ENCODE measurements around the gene KRT71.

KRT71 gene

GRCh38 chr12:52552681-52553195 lies at the start of gene KRT71:
TSS of gene KRT71 (minus strand) at chr12:52553145. CDS start at chr12:52553077, 68 bp downstream.
- TF ChIP-seq, protein P1, sequence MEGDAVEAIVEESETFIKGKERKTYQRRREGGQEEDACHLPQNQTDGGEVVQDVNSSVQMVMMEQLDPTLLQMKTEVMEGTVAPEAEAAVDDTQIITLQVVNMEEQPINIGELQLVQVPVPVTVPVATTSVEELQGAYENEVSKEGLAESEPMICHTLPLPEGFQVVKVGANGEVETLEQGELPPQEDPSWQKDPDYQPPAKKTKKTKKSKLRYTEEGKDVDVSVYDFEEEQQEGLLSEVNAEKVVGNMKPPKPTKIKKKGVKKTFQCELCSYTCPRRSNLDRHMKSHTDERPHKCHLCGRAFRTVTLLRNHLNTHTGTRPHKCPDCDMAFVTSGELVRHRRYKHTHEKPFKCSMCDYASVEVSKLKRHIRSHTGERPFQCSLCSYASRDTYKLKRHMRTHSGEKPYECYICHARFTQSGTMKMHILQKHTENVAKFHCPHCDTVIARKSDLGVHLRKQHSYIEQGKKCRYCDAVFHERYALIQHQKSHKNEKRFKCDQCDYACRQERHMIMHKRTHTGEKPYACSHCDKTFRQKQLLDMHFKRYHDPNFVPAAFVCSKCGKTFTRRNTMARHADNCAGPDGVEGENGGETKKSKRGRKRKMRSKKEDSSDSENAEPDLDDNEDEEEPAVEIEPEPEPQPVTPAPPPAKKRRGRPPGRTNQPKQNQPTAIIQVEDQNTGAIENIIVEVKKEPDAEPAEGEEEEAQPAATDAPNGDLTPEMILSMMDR (IDR thresholded peaks at IDR 0.05), result no peak
- Histone ChIP-seq H3K27ac (peak within 1 kb of the TSS; percentile 9), H3K27me3 (ENCODE audit: control insufficient read depth, insufficient read depth, low read length) (no peaks in the 10 kb centered on the region), H3K36me3 (ENCODE audit: control insufficient read depth, insufficient read depth, low read length) (no peaks in the 10 kb centered on the region), H3K4me1 (peaks cover 13% of the 10 kb centered on the region), H3K9ac (no peak within 1 kb of the TSS), H3K4me3 (ENCODE audit: low read depth, low read length) (no peak within 1 kb of the TSS), H3K79me2 (no peaks in the 10 kb centered on the region), H3K9me3 (ENCODE audit: control insufficient read depth, low read length) (no peaks in the 10 kb centered on the region), H3K4me2 (ENCODE audit: low read length) (no peak within 1 kb of the TSS), H2AFZ (peak within 1 kb of the TSS; percentile 81)

DNA sequence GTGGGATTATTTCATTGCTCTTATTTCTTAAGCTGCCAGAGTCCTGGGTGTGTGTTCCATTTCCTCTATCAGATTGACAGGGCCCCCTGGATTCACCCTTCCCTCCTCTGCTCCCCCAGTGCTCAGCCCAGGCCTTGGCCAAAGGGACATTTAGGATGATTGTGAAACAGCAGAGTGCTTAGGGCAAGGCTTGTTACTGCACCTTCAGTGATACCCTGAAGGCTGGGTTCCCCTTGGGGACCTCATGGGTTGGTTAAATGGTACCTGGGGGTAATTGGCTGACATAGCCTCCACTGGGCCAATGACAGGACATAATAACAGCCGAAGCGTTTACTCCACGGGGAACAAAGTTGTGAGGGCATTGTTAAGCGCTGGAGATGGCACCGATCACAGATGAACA lies 49.6 kb upstream of the KRT71 start:
- Histone ChIP-seq H3K9ac (no peak overlapping the region), H3K27me3 (ENCODE audit: control insufficient read depth, insufficient read depth, low read length) (peaks cover 3% of the 10 kb centered on the region), H3K4me3 (ENCODE audit: low read depth, low read length) (no peak overlapping the region), H3K36me3 (ENCODE audit: control insufficient read depth, insufficient read depth, low read length) (no peaks in the 10 kb centered on the region), H2AFZ (no peak overlapping the region), H3K79me2 (no peaks in the 10 kb centered on the region), H3K4me1 (peaks cover 4% of the 10 kb centered on the region), H3K9me3 (ENCODE audit: control insufficient read depth, low read length) (no peaks in the 10 kb centered on the region), H3K4me2 (ENCODE audit: low read length) (no peak overlapping the region), H3K27ac (no peak overlapping the region)
- TF ChIP-seq, protein P1 (IDR thresholded peaks at IDR 0.05), result no peak

GRCh38 chr12:52601671-52602070 lies 48.7 kb upstream of the KRT71 start:
- Histone ChIP-seq H3K27ac (no peak overlapping the region), H3K4me1 (peaks cover 4% of the 10 kb centered on the region), H3K4me3 (ENCODE audit: low read depth, low read length) (no peak overlapping the region), H3K4me2 (ENCODE audit: low read length) (no peak overlapping the region), H3K9ac (no peak overlapping the region), H3K9me3 (ENCODE audit: control insufficient read depth, low read length) (no peaks in the 10 kb centered on the region), H3K36me3 (ENCODE audit: control insufficient read depth, insufficient read depth, low read length) (no peaks in the 10 kb centered on the region), H3K79me2 (no peaks in the 10 kb centered on the region), H2AFZ (no peak overlapping the region), H3K27me3 (ENCODE audit: control insufficient read depth, insufficient read depth, low read length) (peaks cover 3% of the 10 kb centered on the region)
- TF ChIP-seq, protein P1 (IDR thresholded peaks at IDR 0.05), result no peak

- H3K4me3 ChIP-seq (ENCODE audit: low read depth, low read length), result no peak within 1 kb of the TSS
- no peaks in the 10 kb centered on the region for H3K79me2 ChIP-seq
- no peak within 1 kb of the TSS for H3K27ac ChIP-seq
- no peaks in the 10 kb centered on the region for H3K9me3 ChIP-seq (ENCODE audit: control insufficient read depth, low read length)
- peaks cover 3% of the 10 kb centered on the region for H3K27me3 ChIP-seq (ENCODE audit: control insufficient read depth, insufficient read depth, low read length)
- no peak within 1 kb of the TSS for H2AFZ ChIP-seq
- H3K9ac ChIP-seq, result no peak within 1 kb of the TSS
- no peaks in the 10 kb centered on the region for H3K36me3 ChIP-seq (ENCODE audit: control insufficient read depth, insufficient read depth, low read length)
- TF ChIP-seq, protein P1 (IDR thresholded peaks at IDR 0.05), result no peak
- peaks cover 4% of the 10 kb centered on the region for H3K4me1 ChIP-seq
- H3K4me2 ChIP-seq (ENCODE audit: low read length), result no peak within 1 kb of the TSS
Measured at GRCh38 chr12:52600941-52601481, 48.1 kb upstream of the KRT71 start, which contains the start of gene KRT72. TSS of gene KRT72 (minus strand) at chr12:52601463. CDS start at chr12:52601452, 11 bp downstream.

DNA sequence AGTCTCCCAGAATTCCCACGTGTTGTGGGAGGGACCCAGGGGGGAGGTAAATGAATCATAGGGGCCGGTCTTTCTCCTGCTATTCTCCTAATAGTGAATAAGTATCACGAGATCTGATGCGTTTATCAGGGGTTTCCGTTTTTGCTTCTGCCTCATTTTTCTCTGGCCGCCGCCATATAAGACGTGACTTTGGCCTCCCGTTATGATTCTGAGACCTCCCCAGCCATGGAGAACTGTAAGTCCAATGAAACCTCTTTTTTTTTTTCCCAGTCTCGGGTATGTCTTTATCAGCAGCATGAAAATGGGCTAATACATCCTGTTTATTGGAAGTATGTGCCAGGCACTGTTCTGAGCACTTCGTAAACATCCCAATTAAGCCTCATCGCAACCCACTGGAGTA lies 47.5 kb upstream of the KRT71 start:
- peaks cover 3% of the 10 kb centered on the region for H3K27me3 ChIP-seq (ENCODE audit: control insufficient read depth, insufficient read depth, low read length)
- H3K4me1 ChIP-seq, result peaks cover 4% of the 10 kb centered on the region
- H3K27ac ChIP-seq, result no peak overlapping the region
- H3K36me3 ChIP-seq (ENCODE audit: control insufficient read depth, insufficient read depth, low read length), result no peaks in the 10 kb centered on the region
- no peak overlapping the region for H3K9ac ChIP-seq
- no peaks in the 10 kb centered on the region for H3K9me3 ChIP-seq (ENCODE audit: control insufficient read depth, low read length)
- no peak overlapping the region for H2AFZ ChIP-seq
- H3K79me2 ChIP-seq, result no peaks in the 10 kb centered on the region
- TF ChIP-seq, protein P1 (IDR thresholded peaks at IDR 0.05), result no peak
- H3K4me2 ChIP-seq (ENCODE audit: low read length), result no peak overlapping the region
- no peak overlapping the region for H3K4me3 ChIP-seq (ENCODE audit: low read depth, low read length)
